ENCODE measurements around the gene ASCL3.
"Not testable (repeated sequence)": the region's sequence is repeated elsewhere in the genome, so short reads cannot be mapped to it uniquely, and the experiment has no call there.

The ASCL3 gene, protein sequence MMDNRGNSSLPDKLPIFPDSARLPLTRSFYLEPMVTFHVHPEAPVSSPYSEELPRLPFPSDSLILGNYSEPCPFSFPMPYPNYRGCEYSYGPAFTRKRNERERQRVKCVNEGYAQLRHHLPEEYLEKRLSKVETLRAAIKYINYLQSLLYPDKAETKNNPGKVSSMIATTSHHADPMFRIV

DNA sequence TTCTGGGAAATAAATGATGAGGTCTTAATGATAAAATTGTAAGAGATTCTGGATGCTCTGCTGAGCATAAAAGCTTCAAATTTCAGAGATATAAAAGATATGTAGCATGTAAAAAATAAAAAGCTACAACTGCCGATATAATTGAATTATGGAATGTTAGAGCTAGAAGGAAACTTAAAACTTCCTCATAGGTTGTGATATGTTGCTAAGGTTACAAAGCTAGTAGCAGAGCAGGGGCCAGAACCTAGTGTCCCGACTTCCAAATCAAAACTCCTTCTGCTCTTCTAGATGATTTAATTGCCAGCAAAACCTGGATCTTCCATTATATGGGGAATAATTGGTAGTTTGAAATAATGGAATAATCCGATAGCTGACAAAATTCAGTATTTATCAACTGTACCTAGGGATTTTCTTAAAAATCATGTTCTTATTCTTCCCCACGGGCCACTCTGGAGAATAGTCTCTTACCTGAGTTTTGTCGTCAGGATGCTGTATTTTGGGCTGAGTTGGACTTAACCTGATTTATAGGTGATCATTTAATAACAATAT, at the start of gene ASCL3:
Gene ASCL3, minus strand, starts transcription at position 499 of the 549 bp plus-strand sequence. CDS start 4,855 bp downstream, outside the sequence.
- DNase-seq (ENCODE audit: low read depth), result no peak

- no peak for DNase-seq (ENCODE audit: low read depth)
These were observed 46.6 kb upstream of the ASCL3 start for GRCh38 chr11:8989453-8989852.

GRCh38 chr11:8988329-8989234, 45.8 kb upstream of the ASCL3 start:
- DNase-seq (ENCODE audit: low read depth), result no peak

DNA sequence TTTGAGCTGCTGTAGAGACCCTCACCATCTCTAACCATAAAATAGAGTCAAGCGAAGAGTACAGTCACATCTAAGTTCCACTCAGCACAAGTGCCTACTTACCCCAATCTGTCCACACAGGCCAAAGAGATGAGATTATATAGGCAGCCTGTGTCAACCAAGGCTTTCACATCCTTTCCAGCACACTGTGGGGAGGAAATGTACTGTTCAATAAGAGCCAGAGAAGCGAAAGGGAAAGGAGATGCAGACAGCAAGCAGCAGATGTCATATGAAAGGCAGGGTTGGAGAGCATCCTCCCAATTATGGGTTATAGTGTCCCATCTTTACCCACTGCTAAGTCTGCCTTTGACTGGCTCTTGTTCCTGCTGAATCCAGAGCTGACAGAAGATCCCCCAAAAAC, 44.6 kb upstream of the ASCL3 start:
- DNase-seq (ENCODE audit: low read depth), result no peak

DNA sequence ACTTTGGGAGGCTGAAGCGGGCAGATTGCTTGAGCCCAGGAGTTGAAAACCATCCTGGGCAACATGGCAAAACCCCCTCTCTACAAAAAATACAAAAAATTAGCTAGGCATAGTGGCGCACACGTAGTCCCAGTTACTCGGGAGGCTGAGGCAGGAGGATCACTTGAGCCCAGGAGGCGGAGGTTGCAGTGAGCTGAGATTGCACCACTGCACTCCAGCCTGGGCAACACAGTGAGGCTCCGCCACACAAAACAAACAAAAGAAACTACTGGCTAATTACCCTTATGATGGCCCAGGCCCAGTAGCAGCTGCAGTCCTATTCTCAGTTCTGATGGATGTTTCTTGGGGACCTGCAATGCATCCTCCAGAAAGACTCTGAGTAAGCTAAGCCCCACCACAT, 44.0 kb upstream of the ASCL3 start:
- DNase-seq (ENCODE audit: low read depth), result not testable (repeated sequence)

GRCh38 chr11:8985462-8985861, 42.6 kb upstream of the ASCL3 start:
- no peak for DNase-seq (ENCODE audit: low read depth)

DNA sequence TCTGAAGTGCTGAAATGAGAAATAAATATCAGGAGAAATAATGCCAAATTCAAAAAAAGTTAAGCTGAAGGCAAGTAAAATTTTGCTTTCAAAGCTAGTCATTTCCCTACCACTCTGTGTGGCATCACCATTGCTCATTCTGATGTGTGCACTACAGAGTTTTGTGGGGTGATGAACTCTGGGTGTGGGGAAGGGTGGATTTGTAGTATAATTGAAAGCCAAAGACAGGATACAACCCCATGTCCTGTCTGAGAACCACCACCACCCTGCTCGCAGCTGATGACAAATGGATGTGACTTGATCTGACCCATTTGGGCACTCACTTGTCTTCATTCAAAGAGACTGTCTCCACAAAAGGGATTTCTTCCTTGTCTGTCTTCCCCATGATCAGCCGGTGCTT, 40.7 kb upstream of the ASCL3 start:
- no peak for DNase-seq (ENCODE audit: low read depth)

DNA sequence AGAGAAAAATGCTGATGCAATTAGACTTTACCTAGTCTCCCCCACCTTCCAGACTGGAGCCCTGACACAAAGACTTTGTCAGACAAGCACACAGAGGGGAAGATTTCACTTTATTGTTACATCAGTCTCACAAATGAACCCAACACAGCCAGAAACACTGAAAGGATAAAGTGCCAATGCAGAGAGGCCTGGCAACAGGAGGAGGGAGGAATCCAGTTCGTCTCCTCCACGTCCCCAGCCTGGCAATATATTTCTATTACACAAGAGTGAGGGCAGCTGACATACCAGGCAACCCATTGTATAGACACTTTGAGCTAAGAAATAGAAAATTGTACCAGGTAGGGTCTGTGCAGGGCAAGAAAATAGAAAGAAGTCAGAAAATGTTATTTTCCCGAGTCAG, 37.7 kb upstream of the ASCL3 start:
- DNase-seq (ENCODE audit: low read depth), result no peak

- DNase-seq (ENCODE audit: low read depth), result not testable (repeated sequence)
These were observed 36.5 kb upstream of the ASCL3 start for GRCh38 chr11:8979365-8979764.

- DNase-seq (ENCODE audit: low read depth), result no peak
These were observed 30.3 kb upstream of the ASCL3 start for GRCh38 chr11:8973121-8973520.

GRCh38 chr11:8971924-8972316, 29.1 kb upstream of the ASCL3 start:
- DNase-seq (ENCODE audit: low read depth), result no peak

DNA sequence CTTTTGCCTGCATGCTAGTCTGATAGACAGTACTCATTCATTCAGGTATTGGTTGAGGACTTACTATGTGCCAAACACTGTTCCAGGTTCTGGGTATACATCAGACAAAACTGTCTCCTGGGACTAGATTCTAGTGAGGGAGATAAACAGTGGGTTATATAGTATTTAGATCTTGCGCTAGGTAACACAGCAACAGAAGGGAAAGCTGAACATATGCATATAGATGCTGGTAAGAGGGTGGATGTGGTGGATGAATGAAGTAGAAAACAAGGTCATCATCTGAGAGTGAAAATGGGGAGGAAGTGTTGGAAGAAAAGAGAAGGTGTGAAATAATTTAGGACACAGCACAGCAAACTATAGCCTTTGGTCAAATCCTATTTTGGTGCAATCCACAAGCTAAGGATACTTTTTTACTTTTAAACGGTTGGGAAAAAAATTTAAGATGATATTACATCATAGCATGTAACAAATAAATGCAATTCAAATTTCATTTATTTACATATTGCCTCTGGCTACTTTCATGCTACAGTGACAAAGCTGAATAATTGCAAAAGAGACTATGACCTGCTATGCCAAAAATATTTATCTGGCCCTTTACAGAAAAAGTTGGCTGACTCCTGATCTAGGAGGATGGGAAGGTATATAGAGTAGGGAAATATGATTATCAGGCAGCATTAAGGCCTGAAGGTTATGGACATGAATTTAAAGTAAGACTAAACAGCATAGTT, 28.5 kb upstream of the ASCL3 start:
- no peak for DNase-seq (ENCODE audit: low read depth)

GRCh38 chr11:8967184-8967583, 24.4 kb upstream of the ASCL3 start:
- DNase-seq (ENCODE audit: low read depth), result no peak

DNA sequence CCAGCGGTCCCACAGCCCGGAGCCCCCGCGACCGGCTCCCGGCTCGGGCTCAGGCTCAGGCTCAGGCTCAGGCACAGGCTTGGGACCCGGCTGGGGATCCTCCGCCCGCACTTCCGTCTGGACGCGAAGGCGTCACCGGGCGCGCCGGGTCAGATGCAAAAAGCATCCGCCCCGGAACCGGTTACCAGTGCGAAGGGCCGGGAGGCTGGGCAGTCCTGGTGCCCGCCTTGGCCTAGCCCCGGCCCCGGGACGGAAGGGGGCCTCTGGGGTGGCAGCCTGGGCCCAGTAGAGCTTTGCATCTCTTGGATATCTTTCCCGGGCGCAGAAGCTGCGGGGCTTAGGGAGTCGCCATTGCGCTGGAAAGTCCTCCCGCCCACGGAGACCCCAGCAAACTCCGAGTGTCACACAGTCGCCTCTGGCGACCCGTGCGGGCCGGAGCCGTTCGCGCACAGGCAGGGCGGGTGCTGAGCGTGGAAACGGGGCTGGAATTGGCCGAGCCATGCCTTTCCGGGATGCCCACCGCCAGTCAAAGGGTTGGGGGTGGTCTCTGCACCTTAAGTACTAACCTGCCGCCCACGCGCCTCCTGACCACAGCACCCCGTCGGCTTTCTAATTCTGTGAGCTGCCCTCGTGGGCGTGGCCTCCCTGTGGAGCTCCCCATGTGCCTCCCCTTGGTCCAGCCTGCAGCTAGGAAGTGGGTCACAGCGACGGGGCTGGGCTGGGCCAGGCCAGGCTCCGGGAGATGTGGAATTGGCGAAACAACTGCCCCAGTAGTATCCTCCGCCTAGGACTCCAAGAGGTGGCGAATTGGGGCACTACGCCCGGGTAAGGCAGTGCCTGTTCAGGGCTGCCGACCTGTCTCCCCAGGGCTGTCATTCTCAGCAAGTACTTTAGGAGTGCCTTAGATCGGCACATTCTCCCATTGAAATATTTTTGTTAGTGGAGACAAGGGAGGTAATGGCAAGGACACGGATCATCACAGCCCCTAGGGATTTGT, 21.8 kb upstream of the ASCL3 start, which contains the start of gene TMEM9B:
Gene TMEM9B, minus strand, starts transcription at position 119 of the 997 bp plus-strand sequence. CDS start 129 bp downstream, outside the sequence.
- peak; percentile 63 for DNase-seq (ENCODE audit: low read depth)

- DNase-seq (ENCODE audit: low read depth), result peak; percentile 62
These were observed 20.9 kb upstream of the ASCL3 start for GRCh38 chr11:8963569-8964323.

DNA sequence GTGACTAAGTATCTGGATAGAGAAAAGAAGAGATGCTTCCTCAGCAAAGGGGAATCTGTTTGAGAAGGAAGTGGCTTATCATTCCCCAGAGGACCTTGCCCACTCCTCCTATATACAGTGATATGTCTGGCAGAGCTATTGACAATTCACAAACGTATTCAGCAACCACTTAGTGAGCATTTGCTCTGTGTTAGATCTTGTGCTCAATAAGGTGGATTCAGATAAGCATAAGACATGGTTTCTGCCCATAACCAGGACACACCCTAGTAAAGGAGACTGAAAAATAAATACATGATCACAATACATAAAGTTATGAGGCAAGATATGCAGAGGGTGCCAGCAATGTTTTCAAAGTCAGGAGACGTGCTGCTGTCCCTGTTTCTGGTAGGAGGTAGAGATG, 20.0 kb upstream of the ASCL3 start:
- DNase-seq (ENCODE audit: low read depth), result no peak

DNA sequence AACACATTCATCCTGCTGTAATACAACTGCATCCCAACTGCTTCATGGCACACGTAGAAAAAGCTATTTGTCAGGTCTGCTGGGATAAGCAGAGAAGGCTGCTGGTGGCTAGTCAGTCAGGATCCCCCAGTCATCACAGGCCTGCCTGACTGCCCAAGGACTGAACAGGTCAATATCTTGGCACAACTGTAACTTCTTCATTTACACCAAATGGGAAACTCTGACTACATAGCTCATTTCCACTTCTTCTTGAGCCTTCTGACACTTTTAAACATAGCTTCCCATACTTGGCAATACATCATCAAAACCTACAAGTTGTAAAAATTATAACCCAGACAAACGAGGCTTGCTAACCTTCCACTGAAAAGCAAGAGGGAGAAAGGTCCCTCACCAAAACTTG, 18.6 kb upstream of the ASCL3 start:
- no peak for DNase-seq (ENCODE audit: low read depth)

GRCh38 chr11:8959546-8960166, 16.8 kb upstream of the ASCL3 start:
- no peak for DNase-seq (ENCODE audit: low read depth)

GRCh38 chr11:8956860-8957259, 14.0 kb upstream of the ASCL3 start:
- DNase-seq (ENCODE audit: low read depth), result no peak

- DNase-seq (ENCODE audit: low read depth), result no peak
These were observed 6.1 kb upstream of the ASCL3 start for GRCh38 chr11:8948886-8949285.
